ENCODE results near the gene TAF11L6. TPM values are rescaled to one million over a fixed set of nuclear protein-coding genes. Genes with fewer than 3 reads are reported as not detected.

Gene TAF11L6
- not detected in 5 replicates for total RNA-seq (2022; extraction: Qiagen RNA extraction; ENCODE audit: low read depth)

GRCh38 chr5:17528369-17528768, at the start of gene TAF11L6:
TSS of gene TAF11L6 (plus strand) at chr5:17528669.

GRCh38 chr5:17497931-17498330, 30.5 kb upstream of the TAF11L6 start, which contains the start of gene TAF11L2:
TSS of gene TAF11L2 (plus strand) at chr5:17498231.

GRCh38 chr5:17518067-17518466, 10.4 kb upstream of the TAF11L6 start, which contains the start of gene TAF11L3:
TSS of gene TAF11L3 (plus strand) at chr5:17518367.

GRCh38 chr5:17521501-17521900, 7.0 kb upstream of the TAF11L6 start, which contains the start of gene TAF11L4:
TSS of gene TAF11L4 (plus strand) at chr5:17521801.

GRCh38 chr5:17524935-17525334, 3.5 kb upstream of the TAF11L6 start, which contains the start of gene TAF11L5:
TSS of gene TAF11L5 (plus strand) at chr5:17525235.

Other genes starting within 250 kb of the TAF11L6 start
- not detected in 5 replicates for gene TAF11L2, start 30.4 kb upstream of the TAF11L6 start, total RNA-seq (2022; extraction: Qiagen RNA extraction; ENCODE audit: low read depth)
- not detected in 5 replicates for gene TAF11L3, start 10.3 kb upstream of the TAF11L6 start, total RNA-seq (2022; extraction: Qiagen RNA extraction; ENCODE audit: low read depth)
- gene TAF11L4, start 6.9 kb upstream of the TAF11L6 start, total RNA-seq (2022; extraction: Qiagen RNA extraction; ENCODE audit: low read depth) = not detected in 5 replicates
- not detected in 5 replicates for gene TAF11L5, start 3.4 kb upstream of the TAF11L6 start, total RNA-seq (2022; extraction: Qiagen RNA extraction; ENCODE audit: low read depth)
- gene TAF11L7, start 57.1 kb downstream of the TAF11L6 start, total RNA-seq (2022; extraction: Qiagen RNA extraction; ENCODE audit: low read depth) = not detected in 5 replicates
- gene TAF11L8, start 62.3 kb downstream of the TAF11L6 start, total RNA-seq (2022; extraction: Qiagen RNA extraction; ENCODE audit: low read depth) = not detected in 5 replicates
- gene TAF11L9, start 65.7 kb downstream of the TAF11L6 start, total RNA-seq (2022; extraction: Qiagen RNA extraction; ENCODE audit: low read depth) = not detected in 5 replicates
- not detected in 5 replicates for gene TAF11L10, start 69.2 kb downstream of the TAF11L6 start, total RNA-seq (2022; extraction: Qiagen RNA extraction; ENCODE audit: low read depth)
- 0.10 to 0.31 TPM (median 0.21 TPM) in 5 replicates for gene TAF11L11, start 75.5 kb downstream of the TAF11L6 start, total RNA-seq (2022; extraction: Qiagen RNA extraction; ENCODE audit: low read depth)
- gene TAF11L12, start 81.7 kb downstream of the TAF11L6 start, total RNA-seq (2022; extraction: Qiagen RNA extraction; ENCODE audit: low read depth) = 0.14 TPM in 1 of 5 replicates, not detected in the others
- not detected in 5 replicates for gene TAF11L13, start 103.4 kb downstream of the TAF11L6 start, total RNA-seq (2022; extraction: Qiagen RNA extraction; ENCODE audit: low read depth)
- gene TAF11L14, start 105.8 kb downstream of the TAF11L6 start, total RNA-seq (2022; extraction: Qiagen RNA extraction; ENCODE audit: low read depth) = not detected in 5 replicates